Measurements from ENCODE around the gene SEL1L.
A peak's percentile ranks its signal among the peaks of the same experiment; 100 is the strongest.
"Not testable (repeated sequence)": the region's sequence is repeated elsewhere in the genome, so short reads cannot be mapped to it uniquely, and the experiment has no call there.

SEL1L gene

DNA sequence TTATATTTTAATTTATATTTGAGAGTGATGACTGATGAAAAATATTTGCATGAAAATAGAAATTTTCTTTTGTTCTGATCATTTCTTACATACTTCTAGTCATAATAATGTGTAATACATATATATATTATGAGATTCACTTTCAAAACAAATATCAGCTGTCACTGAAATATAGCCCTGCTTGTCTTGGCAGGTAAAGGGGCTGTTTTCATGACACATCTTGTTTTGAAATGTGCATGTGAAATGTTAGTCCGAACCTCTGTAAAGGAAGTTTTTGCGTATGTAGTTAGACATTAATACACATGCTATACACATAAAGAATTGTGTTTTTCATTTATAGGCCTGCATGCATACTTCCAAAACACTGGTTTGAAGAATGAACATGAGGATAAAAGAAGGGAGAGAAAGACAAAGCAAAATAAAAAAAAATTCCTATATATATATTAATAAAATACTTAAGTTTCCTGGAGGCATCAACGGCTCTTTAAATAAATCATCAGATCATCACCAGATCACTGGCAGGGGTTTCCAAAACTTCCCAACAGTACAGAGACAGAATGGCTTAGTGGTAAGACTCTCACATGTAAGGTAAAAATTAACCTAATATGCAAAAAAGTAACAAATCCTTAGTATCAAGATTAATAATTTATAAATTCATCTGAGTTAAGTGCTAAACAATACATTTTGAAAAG is 60.1 kb downstream of the SEL1L start:
- DNase-seq (ENCODE audit: low spot score), result no peak

GRCh38 chr14:81472096-81472800 is 61.4 kb downstream of the SEL1L start:
- DNase-seq (ENCODE audit: low spot score), result no peak

GRCh38 chr14:81471062-81471461 is 62.6 kb downstream of the SEL1L start:
- no peak for DNase-seq (ENCODE audit: low spot score)

- DNase-seq (ENCODE audit: low spot score), result not testable (repeated sequence)
These were observed 63.2 kb downstream of the SEL1L start for GRCh38 chr14:81470557-81470826.

- no peak for DNase-seq (ENCODE audit: low spot score)
These were observed 66.8 kb downstream of the SEL1L start for GRCh38 chr14:81466854-81467253.

DNA sequence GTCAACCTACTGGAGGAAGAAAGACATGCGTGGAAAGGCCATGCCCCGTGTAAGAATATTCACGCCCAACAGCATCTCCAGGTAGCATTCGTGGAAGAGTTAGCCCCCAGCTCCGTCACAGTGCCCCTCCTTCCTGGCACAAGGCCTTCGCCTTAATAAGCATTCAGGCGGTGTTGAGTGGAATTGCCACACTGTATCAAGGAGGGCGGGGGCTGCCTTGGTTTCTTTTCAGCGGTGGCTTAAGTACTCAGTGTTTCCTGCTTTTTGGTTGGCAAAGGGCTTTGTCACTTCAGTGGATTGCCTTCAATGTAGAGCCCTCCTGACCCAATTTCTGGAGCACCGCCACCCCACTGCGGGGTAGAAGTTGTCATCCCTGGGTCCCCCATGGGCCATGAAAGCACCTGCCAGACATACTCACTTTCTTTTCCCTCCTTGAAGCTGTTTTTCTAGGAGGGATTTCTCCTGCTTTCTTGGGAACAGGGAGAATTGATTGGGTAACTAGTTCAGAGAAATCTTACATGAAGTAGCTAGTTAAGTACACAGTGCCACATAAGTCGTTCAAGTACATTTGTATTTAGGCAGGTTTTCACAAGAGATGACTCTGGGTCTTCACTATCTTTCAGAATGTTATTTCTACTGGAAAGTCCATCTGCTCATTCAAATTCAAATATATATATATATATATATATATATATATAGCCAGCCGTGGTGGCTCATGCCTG is 68.0 kb downstream of the SEL1L start:
- DNase-seq (ENCODE audit: low spot score), result no peak

DNA sequence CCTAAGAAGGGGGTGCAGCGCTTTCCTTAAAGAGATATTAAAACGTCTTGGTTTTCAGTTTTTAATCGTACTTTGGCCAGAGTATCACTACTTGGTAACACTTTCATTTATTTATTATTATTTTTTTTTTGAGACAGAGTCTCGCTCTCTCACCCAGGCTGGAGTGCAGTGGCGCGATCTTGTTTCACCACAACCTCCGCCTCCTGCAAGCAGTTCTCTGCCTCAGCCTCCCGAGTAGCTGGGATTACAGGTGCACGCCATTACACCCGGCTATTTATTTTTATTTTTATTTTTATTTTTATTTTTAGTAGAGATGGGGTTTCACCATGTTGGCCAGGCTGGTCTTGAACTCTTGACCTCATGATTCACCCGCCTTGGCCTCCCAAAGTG is 68.7 kb downstream of the SEL1L start:
- not testable (repeated sequence) for DNase-seq (ENCODE audit: low spot score)

DNA sequence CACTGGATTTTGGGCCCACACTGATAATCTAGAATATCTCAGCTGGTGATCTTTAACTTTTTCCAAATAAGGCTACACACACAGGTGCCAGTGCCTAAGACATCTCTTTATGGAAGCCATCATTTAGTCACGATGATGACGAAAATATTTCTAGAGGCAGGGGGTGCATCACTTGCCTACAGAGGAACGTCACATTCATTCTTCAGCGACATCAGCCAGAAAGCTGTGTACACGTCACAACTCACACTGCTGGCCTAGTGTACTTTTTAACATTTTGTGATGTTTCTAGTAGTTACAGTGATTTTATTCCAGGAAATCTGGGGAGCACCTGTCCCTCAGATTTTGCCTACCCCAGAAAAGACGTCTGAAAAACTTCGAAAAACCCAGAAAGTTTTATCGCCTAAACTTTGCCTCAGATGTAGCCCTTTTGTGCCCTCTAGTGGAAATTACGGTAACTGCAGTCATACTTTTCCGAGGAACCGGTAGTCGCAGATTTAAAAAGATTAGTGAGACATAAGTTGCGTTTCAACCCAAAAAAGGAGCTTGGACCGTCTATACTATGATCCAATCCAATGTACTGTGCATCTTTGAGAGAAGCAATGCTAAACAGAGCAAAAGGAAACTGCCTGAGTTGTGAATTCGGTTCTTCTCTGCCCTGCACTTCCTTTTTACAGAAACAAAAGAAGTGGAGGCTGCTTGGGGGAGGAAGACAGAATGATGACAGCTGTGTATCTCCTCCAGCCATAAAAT is 69.2 kb downstream of the SEL1L start:
- peak; percentile 58 for DNase-seq (ENCODE audit: low spot score)

GRCh38 chr14:81462356-81462755 is 71.3 kb downstream of the SEL1L start:
- DNase-seq (ENCODE audit: low spot score), result not testable (repeated sequence)

DNA sequence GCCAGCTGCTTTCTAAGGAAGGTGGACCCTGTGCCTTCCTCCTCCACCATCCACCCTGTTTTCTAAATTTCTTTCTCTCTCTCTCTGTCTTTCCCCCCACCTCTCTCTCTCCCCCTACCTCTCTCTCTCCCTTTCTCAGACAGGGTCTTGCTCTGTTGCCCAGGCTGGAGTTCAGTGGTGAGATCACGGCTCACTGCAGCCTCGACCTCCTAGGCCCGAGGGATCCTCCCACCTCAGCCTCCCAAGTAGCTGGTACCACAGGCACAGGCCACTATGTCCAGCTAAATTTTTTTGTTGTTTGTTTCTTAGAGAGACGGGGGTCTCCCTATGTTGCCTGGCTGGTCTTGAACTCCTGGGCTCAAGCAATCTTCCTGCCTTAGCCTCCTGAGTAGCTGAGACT is 73.7 kb downstream of the SEL1L start:
- no peak for DNase-seq (ENCODE audit: low spot score)

- no peak for DNase-seq (ENCODE audit: low spot score)
These were observed 75.3 kb downstream of the SEL1L start for GRCh38 chr14:81458352-81458751.

- no peak for DNase-seq (ENCODE audit: low spot score)
These were observed 78.3 kb downstream of the SEL1L start for GRCh38 chr14:81455390-81455789.

GRCh38 chr14:81454572-81455218 is 79.0 kb downstream of the SEL1L start:
- no peak for DNase-seq (ENCODE audit: low spot score)

- DNase-seq (ENCODE audit: low spot score), result peak; percentile 68
These were observed 80.4 kb downstream of the SEL1L start for GRCh38 chr14:81453166-81453766.

GRCh38 chr14:81452341-81453133 is 81.1 kb downstream of the SEL1L start:
- no peak for DNase-seq (ENCODE audit: low spot score)

DNA sequence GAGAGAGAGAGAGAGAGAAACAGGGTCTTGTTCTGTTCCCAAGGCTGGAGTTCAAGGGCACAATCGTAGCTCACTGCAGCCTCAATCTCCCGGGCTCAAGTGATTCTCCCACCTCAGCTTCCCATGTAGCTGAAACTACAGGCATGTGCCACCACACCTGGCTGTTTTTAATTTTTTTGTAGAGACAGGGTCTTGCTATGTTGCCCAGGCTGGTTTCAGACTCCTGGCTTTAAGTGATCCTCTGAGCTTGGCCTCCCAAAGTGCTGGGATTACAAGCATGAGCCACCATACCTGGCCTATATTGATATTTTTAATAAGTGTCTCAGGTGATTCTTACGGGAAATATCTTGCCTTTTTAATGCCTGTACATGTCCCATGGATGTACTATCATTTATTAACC is 82.7 kb downstream of the SEL1L start:
- DNase-seq (ENCODE audit: low spot score), result no peak

- DNase-seq (ENCODE audit: low spot score), result no peak
These were observed 83.5 kb downstream of the SEL1L start for GRCh38 chr14:81450100-81450531.

DNA sequence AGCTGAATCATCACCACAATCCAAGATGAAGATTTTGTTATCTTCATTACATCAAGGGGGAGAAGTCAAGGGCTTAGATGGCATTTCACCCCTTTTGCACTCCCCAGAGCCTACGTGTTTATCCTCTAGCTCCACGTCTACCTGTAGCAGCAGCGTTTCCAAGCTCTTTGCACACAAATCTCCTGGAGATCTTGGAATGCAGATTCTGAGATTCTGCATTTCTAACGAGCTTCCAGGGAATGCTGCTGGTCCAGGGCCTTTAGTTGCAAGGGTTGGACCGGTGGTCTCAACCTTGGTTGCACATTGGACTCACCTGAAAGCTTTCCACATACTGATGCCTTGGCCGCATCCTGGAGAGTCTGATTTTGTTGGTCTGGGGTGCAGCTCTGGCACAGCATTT is 84.1 kb downstream of the SEL1L start:
- DNase-seq (ENCODE audit: low spot score), result no peak

DNA sequence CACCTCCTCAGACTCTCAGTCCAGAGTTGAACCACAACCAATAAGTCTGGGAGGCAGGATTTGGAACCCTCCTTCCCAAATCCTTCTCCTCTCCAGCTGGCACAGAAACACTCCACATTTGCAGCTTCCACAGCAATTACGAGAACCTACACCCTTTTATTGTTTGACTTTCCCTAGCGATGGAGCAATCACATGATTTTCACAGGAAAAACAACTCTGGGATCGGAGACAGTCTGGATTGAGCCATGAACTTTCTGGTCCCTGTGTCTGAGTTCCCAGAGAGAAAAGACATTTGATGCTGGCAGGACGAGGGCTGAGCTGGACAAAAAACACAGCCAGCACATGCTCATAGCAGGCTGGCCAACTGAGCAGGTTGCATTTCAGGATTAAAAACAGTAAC is 84.5 kb downstream of the SEL1L start:
- no peak for DNase-seq (ENCODE audit: low spot score)

GRCh38 chr14:81447021-81447764 is 86.5 kb downstream of the SEL1L start:
- no peak for DNase-seq (ENCODE audit: low spot score)
